HepG2 (cell line): ENCODE data around the gene UNC13D. TPM values are rescaled to one million over a fixed set of nuclear protein-coding genes. Genes with fewer than 3 reads are reported as not detected.

Experiments used
- FOXM1 ChIP-seq: sonication (generic); formaldehyde crosslinking; IDR thresholded peaks from 2 replicates; pipeline ENCODE4 v1.5.0; 2020; ENCODE audit warnings: missing genetic modification reagents
- GZF1 ChIP-seq: sonication (generic); formaldehyde crosslinking; IDR thresholded peaks from 2 replicates; pipeline ENCODE4 v1.5.1; 2020; ENCODE audit warnings: mild to moderate bottlenecking, missing genetic modification reagents
- HES4 ChIP-seq: sonication (generic); formaldehyde crosslinking; IDR thresholded peaks from 2 replicates; pipeline ENCODE4 v1.9.0; 2021; ENCODE audit warnings: mild to moderate bottlenecking, missing genetic modification reagents, borderline replicate concordance
- NCOA1 ChIP-seq: sonication (generic); formaldehyde crosslinking; IDR thresholded peaks from 2 replicates; pipeline ENCODE4 v1.9.0; 2021; ENCODE audit warnings: missing genetic modification reagents
- SIX1 ChIP-seq: sonication (generic); formaldehyde crosslinking; IDR thresholded peaks from 2 replicates; pipeline ENCODE4 v1.4.0; 2020; ENCODE audit warnings: missing genetic modification reagents, borderline replicate concordance
- ZBED4 ChIP-seq: sonication (generic); formaldehyde crosslinking; IDR thresholded peaks from 2 replicates; pipeline ENCODE4 v1.4.0; 2020; ENCODE audit warnings: missing genetic modification reagents, borderline replicate concordance
- ZNF354B ChIP-seq: sonication (generic); formaldehyde crosslinking; IDR thresholded peaks from 2 replicates; pipeline ENCODE4 v1.8.0; 2022; ENCODE audit warnings: mild to moderate bottlenecking, missing genetic modification reagents
- ZNF512B ChIP-seq: sonication (generic); formaldehyde crosslinking; IDR thresholded peaks from 2 replicates; pipeline ENCODE4 v1.5.1; 2020; ENCODE audit warnings: missing genetic modification reagents, mild to moderate bottlenecking, borderline replicate concordance
- ZNF616 ChIP-seq: sonication (generic); formaldehyde crosslinking; IDR thresholded peaks from 2 replicates; pipeline ENCODE4 v1.5.0; 2020; ENCODE audit warnings: low read depth, mild to moderate bottlenecking, missing genetic modification reagents
- ZNF674 ChIP-seq: sonication (generic); formaldehyde crosslinking; IDR thresholded peaks from 2 replicates; pipeline ENCODE4 v1.5.0; 2020; ENCODE audit warnings: low read depth, mild to moderate bottlenecking, missing genetic modification reagents
- ZNF687 ChIP-seq: sonication (generic); formaldehyde crosslinking; IDR thresholded peaks from 2 replicates; pipeline ENCODE4 v1.5.1; 2020; ENCODE audit warnings: mild to moderate bottlenecking, missing genetic modification reagents, moderate library complexity
- ZNF7 ChIP-seq: IDR thresholded peaks from 2 replicates; pipeline ENCODE4 v1.6.1; 2016; ENCODE audit warnings: missing biosample characterization, missing genetic modification reagents
- ZNF703 ChIP-seq: sonication (generic); formaldehyde crosslinking; IDR thresholded peaks from 2 replicates; pipeline ENCODE4 v1.5.1; 2020; ENCODE audit warnings: missing genetic modification reagents, mild to moderate bottlenecking, moderate library complexity, borderline replicate concordance
- polyA plus RNA-seq, 8 experiments: library from polyadenylated mRNA; depleted of rRNA in 3 of 8; stranded (reverse) in 7 of 8; unstranded in 1 of 8; fragments of >200 nt; fragmentation: Illumina TruSeq in 4 of 8; extraction: Trizol in 4 of 8; gene quantifications; 2 replicates each; pipeline versions ENCODE4 v1.2.1 to v1.2.3, GENCODE V29; 2011 to 2016; ENCODE audit warnings: low read depth in 4 of 8, missing spikeins in 1 of 8, mixed read lengths in 1 of 8; ENCODE audit not compliant: insufficient read depth in 1 of 8
- total RNA-seq, 5 experiments: library from RNA; depleted of rRNA; stranded (reverse); fragments of >200 nt; fragmentation: Illumina TruSeq; extraction: Trizol; gene quantifications; 2 replicates each; pipeline ENCODE4 v1.2.3, GENCODE V29; 2016; ENCODE audit warnings: low read depth in 1 of 5
- TF ChIP-seq, protein P1 (sequence below), 2 experiments: fragments of 450-650 bp in 1 of 2; sonication (generic) in 1 of 2; formaldehyde crosslinking; IDR thresholded peaks; 2 replicates each; pipeline versions ENCODE4 v1.5.0 to v1.8.0; 2020 to 2022; ENCODE audit warnings: mild to moderate bottlenecking in 1 of 2, missing genetic modification reagents in 1 of 2

The UNC13D gene
- total and polyA plus RNA-seq, 2 of the 13 experiments (the other 11 are each of a cell fraction or from before 2014, with no cell fraction given) = 29.7 to 42.7 TPM

DNA sequence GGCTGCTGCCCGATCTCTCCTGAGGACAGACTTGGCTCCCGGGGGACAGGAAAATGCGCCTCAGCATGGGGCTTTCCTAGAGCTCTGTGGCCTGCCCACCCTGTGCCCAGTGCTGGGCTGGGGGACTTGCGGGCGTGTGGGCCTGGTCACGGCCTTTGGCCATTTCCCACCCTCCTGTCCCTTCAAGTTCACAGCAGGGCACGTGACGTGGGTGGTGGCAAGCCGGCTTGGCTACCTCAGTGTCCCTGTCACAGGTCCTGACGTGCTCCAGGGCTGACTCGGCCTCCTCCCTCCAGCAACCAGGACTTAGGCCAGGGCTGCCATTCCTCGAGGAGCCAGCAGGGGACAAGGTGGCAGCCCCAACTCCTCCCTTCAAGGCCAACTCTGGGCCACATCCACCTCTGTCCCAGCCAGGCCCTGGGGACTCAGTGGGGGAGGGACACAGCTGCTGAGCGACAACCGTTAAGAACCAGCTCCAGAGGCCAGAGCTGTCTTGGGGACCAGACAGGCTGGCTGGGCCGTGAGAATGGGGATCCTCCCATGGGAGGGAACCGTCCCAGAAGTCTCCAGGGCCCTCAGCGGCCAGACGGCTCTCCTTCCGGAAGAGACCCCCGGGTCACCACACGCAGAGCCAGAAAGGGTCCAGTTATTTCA lies 981 bp upstream of the UNC13D start (continued):
- TF ChIP-seq ZNF687 (CRISPR knock-in tag) (peak; percentile 83), ZNF354B (CRISPR knock-in tag) (no peak), ZNF512B (CRISPR knock-in tag) (peak; percentile 50; the same call in 1 of the 2 replicates), ZBED4 (CRISPR knock-in tag) (0 out of 2 replicates have a peak, but pooled peaks have one; percentile 36), ZNF7 (CRISPR knock-in tag) (no peak), ZNF703 (CRISPR knock-in tag) (no peak), GZF1 (peak; percentile 77; the same call in 1 of the 2 replicates), SIX1 (CRISPR knock-in tag) (no peak), ZNF616 (CRISPR knock-in tag) (no peak), FOXM1 (CRISPR knock-in tag) (no peak), HES4 (CRISPR knock-in tag) (no peak), NCOA1 (0 out of 2 replicates have a peak, but pooled peaks have one; percentile 40), ZNF674 (CRISPR knock-in tag) (no peak)
- TF ChIP-seq, protein P1, sequence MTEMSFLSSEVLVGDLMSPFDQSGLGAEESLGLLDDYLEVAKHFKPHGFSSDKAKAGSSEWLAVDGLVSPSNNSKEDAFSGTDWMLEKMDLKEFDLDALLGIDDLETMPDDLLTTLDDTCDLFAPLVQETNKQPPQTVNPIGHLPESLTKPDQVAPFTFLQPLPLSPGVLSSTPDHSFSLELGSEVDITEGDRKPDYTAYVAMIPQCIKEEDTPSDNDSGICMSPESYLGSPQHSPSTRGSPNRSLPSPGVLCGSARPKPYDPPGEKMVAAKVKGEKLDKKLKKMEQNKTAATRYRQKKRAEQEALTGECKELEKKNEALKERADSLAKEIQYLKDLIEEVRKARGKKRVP (CRISPR knock-in tag; IDR thresholded peaks at IDR 0.05) = no peak
